Endothelial cell of umbilical vein (primary cell): Measurements from ENCODE around the gene PTCD1. TPM values are rescaled to one million over a fixed set of nuclear protein-coding genes. Genes with fewer than 3 reads are reported as not detected.
A peak's percentile ranks its signal among the peaks of the same experiment; 100 is the strongest.

Experiments
- BruUV-seq: library from RNA; stranded (reverse); fragments of 400-500 nt; replicated peaks from 2 replicates; lab custom pipeline; 2021; lab: Mats Ljungman, UMichigan
- CTCF ChIA-PET: fragments of 300-600, 350-600 bp; sonication (Branson Sonifier 250); formaldehyde crosslinking; loops from one replicate; lab custom pipeline; 2021; ENCODE audit warnings: antibody characterized with exemption, inconsistent platforms; lab: Charles Lee
- POLR2A ChIA-PET: fragments of 300-600, 350-600 bp; sonication (Branson Sonifier 250); formaldehyde crosslinking; loops from one replicate; lab custom pipeline; 2021; ENCODE audit warnings: antibody characterized with exemption, inconsistent platforms; lab: Charles Lee
- DNase-seq: peaks from one replicate; pipeline ENCODE4 v3.0.0-alpha.2; 2011; ENCODE audit warnings: low read depth, low spot score
- FAIRE-seq: peaks from 2 replicates; lab custom pipeline; 2011; peaks lifted over from hg19 to GRCh38; lab: Jason Lieb, UNC
- H2AFZ ChIP-seq: 2 replicates; pipeline ENCODE4 v1.6.0; 2012; ENCODE audit warnings: low read depth, low read length, control low read depth, inconsistent platforms
- H3K27ac ChIP-seq: 2 replicates; pipeline ENCODE4 v1.5.1; 2011; ENCODE audit warnings: low read depth, mild to moderate bottlenecking, control low read depth, low read length, moderate library complexity; ENCODE audit not compliant: insufficient read depth
- H3K27me3 ChIP-seq, 2 experiments: 2 replicates each; pipeline versions ENCODE4 v1.6.0 to v1.6.1; 2011; ENCODE audit warnings: low read length in 2 of 2, mixed read lengths in 1 of 2; ENCODE audit not compliant: control insufficient read depth in 2 of 2, insufficient read depth in 2 of 2
- H3K36me3 ChIP-seq, 2 experiments: 2 replicates in 1 of 2; 3 replicates in 1 of 2; pipeline ENCODE4 v1.5.1; 2011; ENCODE audit warnings: low read length in 2 of 2, mild to moderate bottlenecking in 1 of 2, moderate library complexity in 1 of 2; ENCODE audit not compliant: control insufficient read depth in 2 of 2, insufficient read depth in 2 of 2; ENCODE audit errors: extremely low read depth in 1 of 2
- H3K4me1 ChIP-seq: 3 replicates; pipeline ENCODE4 v1.5.1; 2011; ENCODE audit warnings: mild to moderate bottlenecking, low read length; ENCODE audit not compliant: control insufficient read depth, insufficient read depth; ENCODE audit errors: extremely low read depth
- H3K4me2 ChIP-seq: 2 replicates; pipeline ENCODE4 v1.6.1; 2011; ENCODE audit warnings: low read length, control low read depth, mixed read lengths; ENCODE audit not compliant: insufficient read depth
- H3K4me3 ChIP-seq, 3 experiments: fragments of 200-600 bp in 1 of 3; sonication (generic), shearing (Covaris generic) in 1 of 3; replicated peaks in 1 of 3; 2 replicates each; pipeline ENCODE4 v1.5.1; 2011 to 2016; ENCODE audit warnings: control low read depth in 3 of 3, low read length in 3 of 3, mild to moderate bottlenecking in 2 of 3, inconsistent platforms in 1 of 3, low read depth in 1 of 3, moderate library complexity in 1 of 3; ENCODE audit not compliant: insufficient read depth in 1 of 3
- H3K79me2 ChIP-seq: 2 replicates; pipeline ENCODE4 v1.6.0; 2012; ENCODE audit warnings: low read length, inconsistent platforms; ENCODE audit not compliant: control insufficient read depth, insufficient read depth
- H3K9ac ChIP-seq: replicated peaks from 2 replicates; pipeline ENCODE3; 2011; ENCODE audit warnings: low read length, control low read depth; ENCODE audit not compliant: insufficient read depth; ENCODE audit errors: extremely low read depth
- H3K9me1 ChIP-seq: replicated peaks from 3 replicates; pipeline ENCODE4 v1.6.0; 2011; ENCODE audit warnings: mild to moderate bottlenecking, low read length; ENCODE audit not compliant: control insufficient read depth, insufficient read depth; ENCODE audit errors: extremely low read depth
- H3K9me3 ChIP-seq: replicated peaks from 2 replicates; pipeline ENCODE4 v1.5.1; 2012; ENCODE audit warnings: low read length, inconsistent platforms; ENCODE audit not compliant: control insufficient read depth, insufficient read depth
- H4K20me1 ChIP-seq: replicated peaks from 2 replicates; pipeline ENCODE3; 2011; ENCODE audit warnings: mild to moderate bottlenecking, low read length; ENCODE audit not compliant: control insufficient read depth, insufficient read depth; ENCODE audit errors: extremely low read depth
- CTCF ChIP-seq, 2 donors: IDR thresholded peaks; 1 replicate in 1 of 2; 2 replicates in 1 of 2; pipeline ENCODE4 v1.5.1; 2011; ENCODE audit warnings: low read length in 2 of 2, mild to moderate bottlenecking in 2 of 2, moderate library complexity in 2 of 2, control low read depth in 1 of 2, inconsistent platforms in 1 of 2, low read depth in 1 of 2; ENCODE audit not compliant: insufficient read depth in 1 of 2; ENCODE audit errors: extremely low read depth in 1 of 2
- EZH2 ChIP-seq: IDR thresholded peaks from 2 replicates; pipeline ENCODE4 v1.6.1; 2012; ENCODE audit warnings: borderline replicate concordance, low read depth, mild to moderate bottlenecking, moderate library complexity, low read length, inconsistent platforms; ENCODE audit not compliant: severe bottlenecking
- FOS ChIP-seq: IDR thresholded peaks from 2 replicates; pipeline ENCODE4 v1.6.1; 2011; ENCODE audit warnings: mild to moderate bottlenecking, low read length, moderate library complexity, borderline replicate concordance; ENCODE audit not compliant: insufficient read depth
- GATA2 ChIP-seq: IDR thresholded peaks from 2 replicates; pipeline ENCODE4 v1.7.0; 2011; ENCODE audit warnings: low read depth, mild to moderate bottlenecking, moderate library complexity, mixed read lengths, low read length; ENCODE audit not compliant: insufficient read length, insufficient read depth
- JUN ChIP-seq: IDR thresholded peaks from 2 replicates; pipeline ENCODE4 v1.6.1; 2011; ENCODE audit warnings: borderline replicate concordance, low read depth; ENCODE audit not compliant: insufficient read length, insufficient read depth
- MAX ChIP-seq: IDR thresholded peaks from 2 replicates; pipeline ENCODE4 v1.6.1; 2011; ENCODE audit not compliant: insufficient read depth, insufficient read length
- MYC ChIP-seq: IDR thresholded peaks from one replicate; pipeline ENCODE4 v1.6.1; 2011; ENCODE audit warnings: mild to moderate bottlenecking, low read depth, low read length
- POLR2A ChIP-seq: IDR thresholded peaks from 2 replicates; pipeline ENCODE4 v1.6.1; 2012; ENCODE audit warnings: low read depth, mild to moderate bottlenecking, control low read depth, low read length
- POLR2AphosphoS5 ChIP-seq: IDR thresholded peaks from 2 replicates; pipeline ENCODE4 v1.6.1; 2012; ENCODE audit warnings: low read depth, mild to moderate bottlenecking, control low read depth, low read length, moderate library complexity; ENCODE audit not compliant: insufficient read depth
- dilution Hi-C: fragments of 300-500 bp; cut with MboI; formaldehyde crosslinking; loops from one replicate; pipeline ENCODE4 v1.15.0; 2019; ENCODE audit warnings: low sequenced_read_pairs; ENCODE audit not compliant: extremely low pct_ligation_motif_present
- intact Hi-C: fragments of 100-400 bp; cut with micrococcal nuclease; formaldehyde crosslinking; loops from one replicate; pipeline ENCODE4 v1.10.0; 2022
- polyA plus RNA-seq, 4 experiments: library from polyadenylated mRNA; depleted of rRNA in 3 of 4; stranded (reverse) in 3 of 4; unstranded in 1 of 4; fragments of >200 nt; gene quantifications; 2 replicates each; pipeline versions ENCODE4 v1.2.1 to v1.2.3, GENCODE V29; 2011 to 2012; ENCODE audit warnings: missing spikeins in 1 of 4
- total RNA-seq: library from RNA; stranded (reverse); gene quantifications from 2 replicates; pipeline ENCODE4 v1.2.3, GENCODE V29; 2021

Gene PTCD1
- total and polyA plus RNA-seq, 2 donors (not counting 3 experiments of a cell fraction or from before 2014, with no cell fraction given), result 3.8 to 9.6 TPM

GRCh38 chr7:99420986-99421385 is 17.6 kb downstream of the PTCD1 start:
- H3K27ac ChIP-seq, result no peak overlapping the region
- H3K4me2 ChIP-seq, result no peak overlapping the region
- no TSS peak for BruUV-seq
- H3K79me2 ChIP-seq, result peaks cover 2% of the 10 kb centered on the region
- H3K4me3 ChIP-seq, result no peak overlapping the region
- no peak overlapping the region for H2AFZ ChIP-seq
- no peaks in the 10 kb centered on the region for H3K4me1 ChIP-seq
- no peak overlapping the region for H3K9ac ChIP-seq
- CTCF ChIA-PET, result interaction anchor here (1.4 kb wide), 1 partner anchor 12 kb away, joined by 3 read pairs; no protein-coding TSS in a partner anchor
- no peaks in the 10 kb centered on the region for H3K9me1 ChIP-seq
- no peaks in the 10 kb centered on the region for H3K27me3 ChIP-seq
- H3K36me3 ChIP-seq, result peaks cover 10 to 47% of the 10 kb centered on the region in 2 experiments
- intact Hi-C loops (no loop called here), dilution Hi-C loops (no loop called here)
- DNase-seq (no peak), FAIRE-seq (no peak)
- TF ChIP-seq GATA2 (no peak), POLR2A (peak; percentile 16)
- H3K9me3 ChIP-seq, result no peaks in the 10 kb centered on the region
- peaks cover under 1% of the 10 kb centered on the region for H4K20me1 ChIP-seq
- POLR2A ChIA-PET, result no interaction called here

GRCh38 chr7:99420213-99420612 is 18.4 kb downstream of the PTCD1 start:
- no peak overlapping the region for H3K4me3 ChIP-seq
- H3K9me3 ChIP-seq, result no peaks in the 10 kb centered on the region
- H3K27ac ChIP-seq, result no peak overlapping the region
- no peak for DNase-seq
- H3K9ac ChIP-seq, result no peak overlapping the region
- dilution Hi-C loops (no loop called here), intact Hi-C loops (no loop called here)
- H3K27me3 ChIP-seq, result no peaks in the 10 kb centered on the region
- TF ChIP-seq POLR2A (no peak), MYC (no peak), FOS (no peak), MAX (no peak), CTCF (IDR thresholded peaks at IDR 0.05; ENCODE audit: extremely low read depth in 1 of 2, insufficient read depth in 1 of 2, low read depth in 1 of 2, low read length in 2 of 2) (no peak), JUN (no peak), EZH2 (no peak), POLR2AphosphoS5 (no peak), GATA2 (no peak)
- no peak overlapping the region for H2AFZ ChIP-seq
- peaks cover 2% of the 10 kb centered on the region for H3K79me2 ChIP-seq
- no peak overlapping the region for H3K4me2 ChIP-seq
- no peaks in the 10 kb centered on the region for H3K9me1 ChIP-seq
- peaks cover 3% of the 10 kb centered on the region for H4K20me1 ChIP-seq
- no TSS peak for BruUV-seq
- no peak for FAIRE-seq
- ChIA-PET POLR2A (interaction anchor here (0.6 kb wide), 1 partner anchor 8 kb away, joined by 3 read pairs; no protein-coding TSS in a partner anchor), CTCF (interaction anchor here (1.2 to 1.4 kb wide), 2 partner anchors 13 to 55 kb away, joined by 3 read pairs; no protein-coding TSS in a partner anchor)
- no peaks in the 10 kb centered on the region for H3K4me1 ChIP-seq
- peaks cover 10 to 46% of the 10 kb centered on the region in 2 experiments for H3K36me3 ChIP-seq
